GM19455 (cell line): ENCODE data around the gene LRRC27.

Experiments used
- ATAC-seq: cut with Tn5 transposase; IDR thresholded peaks from one replicate; pipeline ENCODE4 v1.9.1; 2021; ENCODE audit not compliant: unreplicated experiment

The LRRC27 gene

GRCh38 chr10:132388891-132389432 is 57.0 kb downstream of the LRRC27 start:
- ATAC-seq = no peak

DNA sequence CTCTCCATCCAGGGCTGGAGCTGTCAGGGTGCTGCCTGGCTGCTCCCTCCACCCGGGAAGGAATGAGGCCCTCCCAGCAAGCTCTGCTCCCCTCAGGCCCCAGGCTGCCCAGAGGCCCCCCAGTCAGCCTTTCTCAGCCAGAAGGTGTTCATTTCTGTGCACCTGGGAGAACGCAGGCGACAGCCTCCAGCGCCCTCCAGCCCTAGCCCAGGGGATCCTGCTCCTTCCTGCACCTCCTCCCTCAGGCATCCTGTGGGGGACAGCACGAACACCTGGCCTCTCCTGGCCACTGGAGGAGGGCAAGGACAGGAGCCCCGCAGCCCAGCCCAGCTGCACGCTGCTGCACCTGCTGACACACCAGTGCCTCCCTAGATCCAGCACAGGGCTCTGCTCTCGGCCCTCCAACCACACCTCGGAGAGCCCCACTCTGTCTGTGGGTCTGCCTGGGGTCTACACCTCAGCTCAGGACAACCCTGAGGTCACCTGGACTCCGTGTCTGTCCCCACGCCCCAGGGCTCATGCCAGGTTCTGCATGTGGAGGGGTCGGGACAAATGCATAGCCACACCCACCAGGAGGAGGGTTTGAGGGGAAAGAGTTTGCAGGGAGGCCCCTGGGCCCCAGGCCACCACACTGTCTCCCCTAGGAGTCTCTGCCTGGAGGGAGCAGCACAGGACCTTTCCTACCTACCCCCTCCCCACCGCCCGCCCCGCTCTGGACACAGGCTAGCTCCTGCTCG is 57.6 kb downstream of the LRRC27 start:
- no peak for ATAC-seq

DNA sequence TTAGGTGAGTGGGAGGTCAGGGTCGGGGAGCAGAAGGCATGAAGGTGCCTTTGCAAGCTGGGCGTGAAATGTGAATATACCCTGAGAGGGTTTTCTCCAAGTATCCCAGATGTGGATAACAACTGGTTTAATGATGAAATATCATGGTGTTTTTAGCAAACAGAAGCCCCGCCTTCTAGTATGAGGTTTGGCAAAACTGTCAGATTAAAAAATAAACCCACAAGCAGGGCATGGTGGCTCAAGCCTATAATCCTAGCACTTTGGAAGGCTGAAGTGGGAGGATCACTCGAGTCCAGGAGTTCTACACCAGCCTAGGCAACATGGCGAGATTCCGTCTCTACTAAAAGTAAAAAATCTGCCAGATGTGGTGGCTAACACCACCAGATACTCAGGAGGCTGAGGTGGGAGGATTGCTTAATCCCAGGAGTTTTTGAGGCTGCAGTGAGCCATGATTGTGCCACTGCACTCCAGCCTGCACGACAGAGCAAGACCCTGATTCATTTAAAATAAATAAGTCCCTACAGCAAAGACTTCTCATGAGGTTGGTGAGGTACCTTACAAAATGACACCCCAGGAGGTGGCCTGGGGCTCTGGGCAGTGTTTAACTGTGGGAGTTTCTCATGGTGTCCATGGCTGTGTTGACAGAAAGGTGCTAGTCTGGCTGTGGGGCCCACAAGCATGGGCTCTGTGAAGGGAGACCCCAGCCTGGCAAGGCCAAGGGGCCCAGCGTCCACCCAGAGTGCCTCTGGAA is 58.4 kb downstream of the LRRC27 start:
- ATAC-seq = no peak

- no peak for ATAC-seq
Observed at GRCh38 chr10:132390921-132391675, 59.1 kb downstream of the LRRC27 start.

DNA sequence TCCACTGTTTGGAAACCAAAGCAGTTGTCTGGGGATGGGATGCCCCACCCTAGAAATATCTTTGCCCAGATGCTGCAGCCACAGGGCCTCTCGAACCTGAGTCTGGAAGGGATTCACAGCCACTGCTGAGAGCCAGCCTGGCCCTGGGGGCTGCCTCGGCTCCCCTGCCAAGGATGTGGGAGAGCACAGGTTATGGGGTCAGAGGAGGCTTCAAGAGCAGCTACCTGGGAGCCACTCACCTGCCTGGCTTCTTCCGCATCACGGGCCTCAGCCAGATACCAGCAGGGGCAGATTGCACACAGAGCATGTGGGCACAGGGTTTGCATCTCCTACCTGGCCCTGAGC is 59.7 kb downstream of the LRRC27 start:
- ATAC-seq = no peak

- ATAC-seq = no peak
Observed at GRCh38 chr10:132392184-132392800, 60.3 kb downstream of the LRRC27 start.

- no peak for ATAC-seq
Observed at GRCh38 chr10:132392811-132393694, 61.1 kb downstream of the LRRC27 start.

DNA sequence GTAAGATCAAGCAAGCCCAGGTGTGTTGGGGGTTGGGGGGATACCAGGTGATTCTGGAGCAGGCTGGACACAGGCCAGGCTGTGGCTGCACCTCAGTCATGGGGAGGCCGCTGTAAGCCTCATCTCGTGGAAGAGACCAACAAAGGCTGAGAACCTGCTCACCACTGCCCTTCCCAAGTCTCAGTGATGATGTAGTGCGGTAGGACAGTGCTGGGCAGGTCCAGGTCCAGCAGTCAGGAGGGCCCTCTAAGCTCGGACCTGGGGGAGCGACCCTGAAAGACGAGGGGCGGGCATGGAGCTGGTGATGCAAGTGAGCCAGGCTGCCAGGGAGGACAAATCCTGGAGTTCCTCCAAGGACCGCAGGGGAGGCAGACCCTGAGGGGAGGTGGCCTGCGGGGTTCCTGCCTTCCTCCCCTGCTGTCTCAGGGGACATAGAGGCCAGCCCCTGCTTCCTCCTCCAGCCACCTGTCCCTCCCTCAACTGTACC is 61.7 kb downstream of the LRRC27 start:
- no peak for ATAC-seq

DNA sequence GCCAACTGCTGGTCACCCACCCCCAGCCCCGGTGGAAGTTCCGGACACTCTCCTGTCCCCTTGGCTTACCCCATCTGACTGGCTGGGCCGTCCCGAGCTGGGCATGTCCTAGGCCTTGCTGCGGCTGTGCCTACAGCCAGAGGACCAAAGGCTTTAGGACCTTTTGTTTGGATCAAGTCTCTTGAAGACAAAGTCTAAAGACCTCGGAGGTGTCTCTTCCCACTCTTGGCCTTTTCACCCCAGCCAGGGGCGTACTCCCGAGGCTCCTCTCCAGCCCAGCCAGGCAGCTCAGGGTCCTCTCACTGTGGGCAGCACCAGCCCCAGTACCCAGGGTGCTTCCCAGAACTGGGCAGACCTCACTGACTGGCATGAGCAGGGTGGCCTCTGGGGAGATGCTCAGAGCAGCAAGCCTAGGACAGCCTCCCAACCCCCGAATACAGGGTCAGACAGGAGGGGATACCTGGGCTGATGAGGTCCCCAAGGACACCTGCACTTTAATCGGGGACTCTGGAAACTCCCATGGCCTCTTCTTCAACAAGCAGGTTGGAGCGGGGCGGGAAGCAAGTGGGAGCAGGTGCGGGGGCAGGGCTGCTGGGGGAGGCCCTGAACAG is 62.3 kb downstream of the LRRC27 start:
- ATAC-seq = no peak

- ATAC-seq = no peak
Observed at GRCh38 chr10:132394936-132395703, 63.1 kb downstream of the LRRC27 start.

DNA sequence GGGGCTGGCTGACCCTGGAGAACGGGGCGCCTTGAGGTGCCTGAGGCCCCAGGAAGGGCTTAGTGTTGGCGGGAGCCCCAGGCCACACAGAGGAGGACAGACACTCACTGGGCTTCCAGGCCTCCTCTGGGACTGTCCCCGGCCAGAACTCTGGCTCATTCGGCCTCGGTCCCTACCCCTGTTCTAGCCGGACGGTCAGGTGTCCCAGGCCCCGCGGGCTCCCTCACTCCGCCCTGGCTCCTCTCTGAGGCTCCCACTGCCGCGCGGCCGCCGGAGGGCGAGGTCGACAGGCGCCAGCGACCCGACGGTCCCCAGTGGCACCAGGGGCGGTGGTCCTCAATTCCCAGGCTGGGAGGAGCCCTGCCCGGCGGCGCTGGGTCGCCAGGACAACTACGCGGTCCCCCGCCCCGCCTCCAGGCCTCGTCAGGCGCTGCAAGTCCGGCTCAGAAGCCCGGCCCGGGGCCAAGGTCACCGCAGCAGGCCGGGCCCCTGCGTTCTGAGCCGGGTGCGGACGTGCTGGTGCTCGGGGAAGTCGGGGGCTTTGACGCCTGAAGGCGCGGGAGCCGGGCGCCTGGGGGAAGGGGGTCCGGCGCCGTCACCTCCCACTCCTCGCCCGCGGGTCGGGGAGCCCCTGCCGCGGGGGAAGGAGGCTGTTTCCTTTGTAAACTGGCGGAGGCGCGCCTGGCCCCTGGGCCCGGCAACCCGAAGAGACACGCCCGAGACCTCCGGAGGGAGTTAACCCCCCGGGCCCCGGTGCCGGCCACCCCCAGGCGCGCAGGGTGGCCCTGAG is 63.9 kb downstream of the LRRC27 start:
- ATAC-seq = no peak

GRCh38 chr10:132396494-132397035 is 64.6 kb downstream of the LRRC27 start:
- ATAC-seq = peak; percentile 44

- no peak for ATAC-seq
Observed at GRCh38 chr10:132397036-132397541, 65.1 kb downstream of the LRRC27 start, which contains the start of gene PWWP2B. TSS of gene PWWP2B (plus strand) at chr10:132397200. CDS start at chr10:132397227, 27 bp downstream.

GRCh38 chr10:132397671-132398565 is 65.9 kb downstream of the LRRC27 start:
- no peak for ATAC-seq

GRCh38 chr10:132398566-132398991 is 66.6 kb downstream of the LRRC27 start:
- ATAC-seq = no peak
